Peyer's patch (tissue), 4 donors: ENCODE results near the gene PPP2R5C. TPM values are rescaled to one million over a fixed set of nuclear protein-coding genes. Genes with fewer than 3 reads are reported as not detected.

Experiments used
- DNase-seq, 3 donors: peaks; one replicate each; pipeline ENCODE4 v3.0.0-alpha.2; 2017 to 2019
- H3K27ac ChIP-seq, 4 donors: fragments of 200-600 bp; sonication (generic); one replicate each; pipeline ENCODE4 v1.5.1; 2016 to 2019
- H3K27me3 ChIP-seq, 2 donors: fragments of 200-600 bp; sonication (generic); one replicate each; pipeline ENCODE4 v1.5.1; 2019
- H3K36me3 ChIP-seq, 3 donors: fragments of 200-600 bp; sonication (generic); one replicate each; pipeline ENCODE4 v1.5.1; 2016 to 2019
- H3K4me1 ChIP-seq, 4 donors: fragments of 200-600 bp; sonication (generic); one replicate each; pipeline ENCODE4 v1.5.1; 2016 to 2019
- H3K4me3 ChIP-seq, 4 donors: fragments of 200-600 bp; sonication (generic); 1 replicate in 3 of 4; 2 replicates in 1 of 4; pipeline ENCODE4 v1.5.1; 2016 to 2019; ENCODE audit warnings: mild to moderate bottlenecking in 1 of 4
- H3K9me3 ChIP-seq, 4 donors: fragments of 200-600 bp; sonication (generic); one replicate each; pipeline ENCODE4 v1.5.1; 2016 to 2019; ENCODE audit warnings: mild to moderate bottlenecking in 1 of 4
- POLR2A ChIP-seq, 2 donors: fragments of 450-650 bp; IDR thresholded peaks; one replicate each; pipeline ENCODE4 v1.5.1; 2017; ENCODE audit warnings: antibody characterized with exemption in 2 of 2, mild to moderate bottlenecking in 2 of 2, moderate library complexity in 2 of 2
- total RNA-seq, 4 donors: library from RNA; depleted of rRNA; stranded (reverse); fragments of >200 nt; gene quantifications; one replicate each; pipeline ENCODE4 v1.1.0, GENCODE V29; 2016
- TF ChIP-seq, protein P1 (sequence below), 6 experiments: fragments of 450-650 bp in 4 of 6; fragments of 200-600 bp in 2 of 6; sonication (generic) in 1 of 6; IDR thresholded peaks; one replicate each; pipeline ENCODE4 v1.5.1; 2017 to 2019; ENCODE audit warnings: antibody characterized with exemption in 6 of 6, mild to moderate bottlenecking in 3 of 6, moderate library complexity in 1 of 6

PPP2R5C gene
- total RNA-seq, 4 donors from 2014 or later = 87.6 to 137 (median 91.9) TPM

DNA sequence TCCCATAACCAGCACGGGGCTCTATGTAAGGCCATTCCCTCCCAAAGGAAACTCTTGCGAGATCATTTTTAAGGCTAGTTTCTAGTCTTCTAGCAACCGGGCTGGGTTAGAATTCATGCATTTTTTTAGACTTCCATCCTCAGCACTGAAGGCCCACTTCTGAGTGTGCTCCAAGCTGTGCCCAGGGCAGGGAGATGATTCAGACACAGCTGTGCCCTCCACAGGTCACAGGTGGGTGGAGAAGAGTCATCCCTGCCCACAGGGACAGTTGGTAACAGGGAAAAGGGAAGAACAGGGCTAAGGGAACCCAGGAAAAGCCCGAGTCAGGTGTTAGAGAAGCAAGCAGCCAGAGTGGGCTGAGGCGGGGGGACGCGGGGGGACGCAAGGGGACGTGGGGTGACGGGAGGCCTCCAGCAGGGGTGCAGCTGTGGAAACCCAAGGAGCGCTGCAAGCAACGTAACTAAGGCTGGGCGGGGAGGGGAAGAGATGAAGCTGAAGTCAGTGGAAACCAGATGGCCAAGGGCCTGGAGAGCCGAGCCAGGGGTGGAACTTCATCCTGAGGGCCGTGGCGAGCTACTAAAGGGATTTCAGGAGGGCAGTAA lies 27.2 kb upstream of the PPP2R5C start:
- no peaks in the 10 kb centered on the region for H3K36me3 ChIP-seq
- DNase-seq = no peak
- peaks cover 4 to 19% (median 7%) of the 10 kb centered on the region in 4 donors for H3K4me1 ChIP-seq
- H3K27me3 ChIP-seq = no peaks in the 10 kb centered on the region
- H3K27ac ChIP-seq = no peak overlapping the region
- no peak for TF ChIP-seq POLR2A (IDR thresholded peaks at IDR 0.05)
- TF ChIP-seq, protein P1, sequence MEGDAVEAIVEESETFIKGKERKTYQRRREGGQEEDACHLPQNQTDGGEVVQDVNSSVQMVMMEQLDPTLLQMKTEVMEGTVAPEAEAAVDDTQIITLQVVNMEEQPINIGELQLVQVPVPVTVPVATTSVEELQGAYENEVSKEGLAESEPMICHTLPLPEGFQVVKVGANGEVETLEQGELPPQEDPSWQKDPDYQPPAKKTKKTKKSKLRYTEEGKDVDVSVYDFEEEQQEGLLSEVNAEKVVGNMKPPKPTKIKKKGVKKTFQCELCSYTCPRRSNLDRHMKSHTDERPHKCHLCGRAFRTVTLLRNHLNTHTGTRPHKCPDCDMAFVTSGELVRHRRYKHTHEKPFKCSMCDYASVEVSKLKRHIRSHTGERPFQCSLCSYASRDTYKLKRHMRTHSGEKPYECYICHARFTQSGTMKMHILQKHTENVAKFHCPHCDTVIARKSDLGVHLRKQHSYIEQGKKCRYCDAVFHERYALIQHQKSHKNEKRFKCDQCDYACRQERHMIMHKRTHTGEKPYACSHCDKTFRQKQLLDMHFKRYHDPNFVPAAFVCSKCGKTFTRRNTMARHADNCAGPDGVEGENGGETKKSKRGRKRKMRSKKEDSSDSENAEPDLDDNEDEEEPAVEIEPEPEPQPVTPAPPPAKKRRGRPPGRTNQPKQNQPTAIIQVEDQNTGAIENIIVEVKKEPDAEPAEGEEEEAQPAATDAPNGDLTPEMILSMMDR (IDR thresholded peaks at IDR 0.05) = no peak
- no peaks in the 10 kb centered on the region for H3K9me3 ChIP-seq
- H3K4me3 ChIP-seq = no peak overlapping the region

DNA sequence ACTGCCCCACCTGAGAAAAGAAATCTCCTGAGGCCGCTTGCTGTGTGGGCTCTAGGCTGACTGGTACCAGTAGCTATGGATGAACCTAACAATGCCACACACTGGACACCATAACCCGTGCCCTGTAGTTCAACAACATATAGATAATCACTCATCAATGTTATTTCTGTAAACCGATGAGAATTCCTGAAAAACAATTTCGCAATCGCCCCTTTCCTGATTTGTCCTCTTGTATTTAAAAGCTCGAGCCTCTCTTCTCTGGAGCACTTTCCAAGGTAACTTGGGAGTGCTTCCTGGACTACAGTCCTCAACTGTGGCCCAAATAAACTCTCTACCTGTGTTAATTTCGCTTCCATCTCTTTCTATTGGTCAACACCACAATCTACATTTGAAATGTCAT lies 26.1 kb upstream of the PPP2R5C start:
- no peak for DNase-seq
- H3K27me3 ChIP-seq = no peaks in the 10 kb centered on the region
- peaks cover 4 to 19% (median 7%) of the 10 kb centered on the region in 4 donors for H3K4me1 ChIP-seq

DNA sequence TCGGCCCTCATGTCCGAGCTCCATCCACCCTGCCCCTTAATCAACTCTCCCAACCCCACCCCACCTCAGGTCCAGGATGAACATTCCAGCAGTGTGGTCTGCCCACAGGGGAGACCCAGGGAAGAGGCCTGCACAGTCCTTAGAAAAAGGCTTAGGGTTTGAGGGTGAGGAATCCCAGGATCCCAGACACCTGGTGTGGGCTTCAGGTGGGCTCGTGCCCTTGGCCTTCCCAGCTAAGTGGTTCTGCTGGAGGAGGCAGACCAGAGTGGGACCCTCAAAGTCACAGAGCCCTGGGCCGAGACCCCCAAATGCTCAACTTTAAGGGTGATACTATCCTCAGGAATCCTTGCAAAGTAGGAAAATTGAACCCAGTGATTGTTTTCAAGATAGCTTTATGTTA lies 25.4 kb upstream of the PPP2R5C start:
- TF ChIP-seq, protein P1 (IDR thresholded peaks at IDR 0.05) = no peak
- TF ChIP-seq POLR2A (IDR thresholded peaks at IDR 0.05) = no peak
- Histone ChIP-seq H3K9me3 (peaks cover 0 to 11% (median 3%) of the 10 kb centered on the region in 4 donors), H3K4me1 (peaks cover 4 to 13% (median 4%) of the 10 kb centered on the region in 4 donors), H3K27ac (no peak overlapping the region), H3K36me3 (no peaks in the 10 kb centered on the region), H3K27me3 (no peaks in the 10 kb centered on the region), H3K4me3 (no peak overlapping the region)
- no peak for DNase-seq

More for the DNA sequence above, 26.1 kb upstream of the PPP2R5C start:
- H3K9me3 ChIP-seq = peaks cover 0 to 5% (median 0%) of the 10 kb centered on the region in 4 donors
- TF ChIP-seq, protein P1 (IDR thresholded peaks at IDR 0.05) = no peak
- no peak for TF ChIP-seq POLR2A (IDR thresholded peaks at IDR 0.05)
- H3K4me3 ChIP-seq = no peak overlapping the region
- no peaks in the 10 kb centered on the region for H3K36me3 ChIP-seq
- no peak overlapping the region for H3K27ac ChIP-seq

DNA sequence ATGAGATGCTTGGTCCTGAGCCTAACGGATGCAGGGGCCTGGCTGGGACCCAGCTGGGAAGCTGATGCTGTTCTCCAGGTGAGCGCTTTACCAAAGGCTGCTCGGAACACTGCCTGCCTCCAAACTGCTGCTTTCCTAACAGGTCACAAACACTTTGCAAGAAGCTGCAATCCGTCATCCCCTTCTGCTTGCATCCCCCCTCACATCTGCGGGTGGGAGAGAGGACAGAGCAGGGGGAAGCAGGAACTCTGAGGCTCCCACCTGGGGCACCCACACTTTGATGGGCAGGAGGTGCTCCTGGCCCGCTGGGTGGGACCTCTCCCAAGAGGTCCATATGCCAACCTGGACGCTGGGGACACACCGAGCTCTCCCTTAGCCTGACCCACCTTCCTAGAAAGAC lies 24.9 kb upstream of the PPP2R5C start:
- DNase-seq = no peak
- Histone ChIP-seq H3K4me3 (no peak overlapping the region), H3K27me3 (no peaks in the 10 kb centered on the region), H3K27ac (no peak overlapping the region), H3K4me1 (peaks cover 0 to 8% (median 2%) of the 10 kb centered on the region in 4 donors), H3K9me3 (peaks cover 0 to 14% (median 5%) of the 10 kb centered on the region in 4 donors), H3K36me3 (no peaks in the 10 kb centered on the region)
- TF ChIP-seq, protein P1 (IDR thresholded peaks at IDR 0.05) = no peak
- TF ChIP-seq POLR2A (IDR thresholded peaks at IDR 0.05) = no peak

DNA sequence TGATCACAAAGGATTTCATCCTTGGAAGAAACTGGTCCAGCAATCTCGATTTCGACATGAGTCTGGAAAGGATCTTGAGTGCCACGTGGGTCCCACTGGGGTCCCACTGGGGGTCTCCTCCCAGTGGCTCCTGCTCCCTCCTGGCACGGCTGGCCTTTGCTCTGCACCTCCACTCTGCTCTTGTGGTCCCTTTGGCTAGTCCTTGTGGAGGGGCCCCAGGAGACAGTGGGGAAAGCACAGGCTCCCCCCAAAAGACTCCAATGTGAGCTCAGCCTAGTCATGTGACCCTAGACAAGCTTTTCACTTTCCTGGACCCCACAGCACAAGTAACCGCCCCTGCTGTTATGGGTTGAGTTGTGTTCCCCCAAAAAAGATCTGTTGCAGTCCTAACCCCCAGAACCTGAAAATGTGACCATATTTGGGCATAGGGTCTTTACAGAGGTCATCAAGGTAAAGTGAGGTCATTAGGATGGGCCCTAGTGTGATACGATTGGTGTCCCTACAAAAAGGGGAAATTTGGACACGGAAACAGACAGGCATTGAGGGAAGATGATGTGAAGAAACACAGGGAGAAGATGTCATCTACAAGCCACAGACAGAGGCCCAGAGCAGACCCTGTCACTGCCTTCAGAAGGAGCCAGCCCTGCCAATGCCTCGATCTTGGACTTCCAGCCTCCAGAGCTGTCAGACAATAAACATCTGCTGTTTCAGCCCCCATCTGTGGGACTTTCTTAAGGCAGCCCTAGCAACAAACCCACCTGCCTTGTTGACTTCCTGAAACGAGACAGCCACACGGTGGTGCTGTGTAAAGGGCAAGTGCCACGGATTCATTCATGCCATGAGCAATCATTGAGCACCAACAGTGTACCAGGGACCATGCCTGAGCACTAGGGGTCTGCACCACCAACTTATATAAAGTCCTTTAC lies 23.8 kb upstream of the PPP2R5C start:
- TF ChIP-seq POLR2A (IDR thresholded peaks at IDR 0.05) = no peak
- TF ChIP-seq, protein P1 (IDR thresholded peaks at IDR 0.05) = peak in 3 of 6 experiments; percentile 11 to 32 (median 30)
- peak in 1 of 3 donors; percentile 34 for DNase-seq
- no peaks in the 10 kb centered on the region for H3K27me3 ChIP-seq
- no peak overlapping the region for H3K27ac ChIP-seq
- H3K4me1 ChIP-seq = no peaks in the 10 kb centered on the region
- H3K36me3 ChIP-seq = no peaks in the 10 kb centered on the region
- H3K4me3 ChIP-seq = no peak overlapping the region
- peaks cover 0 to 14% (median 5%) of the 10 kb centered on the region in 4 donors for H3K9me3 ChIP-seq
